IMR-90 (cell line): Measurements from ENCODE around the gene FGGY. TPM values are rescaled to one million over a fixed set of nuclear protein-coding genes. Genes with fewer than 3 reads are reported as not detected.

Experiments
- ATAC-seq: fragments of 200-7000 bp; cut with Tn5 transposase; 2 replicates; pipeline ENCODE4 v1.9.1; 2020; ENCODE audit warnings: low read depth, mild to moderate bottlenecking, moderate library complexity
- BruUV-seq: library from RNA; stranded (reverse); fragments of 400-500 nt; replicated peaks from 2 replicates; lab custom pipeline; 2021; lab: Mats Ljungman, UMichigan
- CTCF ChIA-PET: fragments of 300-600 bp; formaldehyde crosslinking; extraction: SDS; loops from one replicate; lab custom pipeline; 2021; ENCODE audit warnings: antibody characterized with exemption; lab: Yijun Ruan, JAX
- POLR2A ChIA-PET: fragments of 300-600 bp; sonication (Branson Sonifier 250); formaldehyde crosslinking; loops from one replicate; lab custom pipeline; 2022; ENCODE audit warnings: antibody characterized with exemption; ENCODE audit not compliant: unreplicated experiment; lab: Charles Lee
- DNase-seq: peaks from one replicate; pipeline ENCODE4 v3.0.0; 2013
- H2AFZ ChIP-seq: replicated peaks from 2 replicates; pipeline ENCODE3; 2013; ENCODE audit warnings: low read length, mild to moderate bottlenecking; ENCODE audit not compliant: poor library complexity
- H2AK5ac ChIP-seq: 2 replicates; pipeline ENCODE4 v1.6.1; 2013; ENCODE audit warnings: low read depth, low read length, inconsistent platforms
- H2AK9ac ChIP-seq: replicated peaks from 2 replicates; pipeline ENCODE3; 2013; ENCODE audit warnings: mild to moderate bottlenecking, low read depth, low read length, moderate library complexity; ENCODE audit not compliant: poor library complexity
- H2BK120ac ChIP-seq: 2 replicates; pipeline ENCODE4 v1.6.1; 2013; ENCODE audit warnings: low read depth, low read length, inconsistent platforms
- H2BK15ac ChIP-seq: 3 replicates; pipeline ENCODE4 v1.6.1; 2013; ENCODE audit warnings: low read depth, low read length, inconsistent platforms
- H2BK20ac ChIP-seq: 2 replicates; pipeline ENCODE4 v1.6.1; 2013; ENCODE audit warnings: low read depth, mild to moderate bottlenecking, inconsistent platforms, low read length, moderate library complexity
- H2BK5ac ChIP-seq: 2 replicates; pipeline ENCODE4 v1.6.1; 2013; ENCODE audit warnings: mild to moderate bottlenecking, low read depth, low read length, inconsistent platforms; ENCODE audit not compliant: poor library complexity, severe bottlenecking
- H3K14ac ChIP-seq: replicated peaks from 2 replicates; pipeline ENCODE4 v1.6.1; 2013; ENCODE audit warnings: low read depth, low read length, inconsistent platforms
- H3K18ac ChIP-seq: 2 replicates; pipeline ENCODE4 v1.6.1; 2013; ENCODE audit warnings: low read depth, low read length, control low read depth
- H3K23ac ChIP-seq: 2 replicates; pipeline ENCODE4 v1.6.1; 2013; ENCODE audit warnings: low read depth, low read length, inconsistent platforms
- H3K27ac ChIP-seq: 2 replicates; pipeline ENCODE4 v1.5.1; 2013; ENCODE audit warnings: mild to moderate bottlenecking, control low read depth, low read length; ENCODE audit not compliant: insufficient read depth
- H3K27me3 ChIP-seq: 2 replicates; pipeline ENCODE4 v1.6.1; 2013; ENCODE audit warnings: low read length; ENCODE audit not compliant: control insufficient read depth, insufficient read depth
- H3K36me3 ChIP-seq: 2 replicates; pipeline ENCODE4 v1.6.1; 2013; ENCODE audit warnings: low read length, mixed read lengths; ENCODE audit not compliant: control insufficient read depth, insufficient read depth
- H3K4ac ChIP-seq: 2 replicates; pipeline ENCODE4 v1.6.1; 2013; ENCODE audit warnings: low read depth, low read length, inconsistent platforms
- H3K4me1 ChIP-seq: 2 replicates; pipeline ENCODE4 v1.6.1; 2013; ENCODE audit warnings: low read length, mixed read lengths; ENCODE audit not compliant: control insufficient read depth, insufficient read depth
- H3K4me2 ChIP-seq: 2 replicates; pipeline ENCODE4 v1.6.1; 2013; ENCODE audit warnings: low read depth, mild to moderate bottlenecking, control low read depth, low read length, moderate library complexity
- H3K4me3 ChIP-seq: 2 replicates; pipeline ENCODE4 v1.5.1; 2013; ENCODE audit warnings: low read depth, mild to moderate bottlenecking, control low read depth, low read length, moderate library complexity; ENCODE audit not compliant: insufficient read depth
- H3K56ac ChIP-seq: 2 replicates; pipeline ENCODE4 v1.6.1; 2013; ENCODE audit warnings: low read length, inconsistent platforms; ENCODE audit not compliant: insufficient read depth; ENCODE audit errors: extremely low read depth
- H3K79me1 ChIP-seq, 2 experiments: 2 replicates each; pipeline ENCODE4 v1.6.1; 2013; ENCODE audit warnings: low read length in 2 of 2, inconsistent platforms in 1 of 2, low read depth in 1 of 2
- H3K9ac ChIP-seq: 2 replicates; pipeline ENCODE4 v1.6.1; 2013; ENCODE audit warnings: low read depth, low read length, control low read depth
- H3K9me1 ChIP-seq: 2 replicates; pipeline ENCODE4 v1.6.1; 2013; ENCODE audit warnings: low read length, inconsistent platforms; ENCODE audit not compliant: insufficient read depth
- H3K9me3 ChIP-seq: 2 replicates; pipeline ENCODE4 v1.6.1; 2013; ENCODE audit warnings: low read length; ENCODE audit not compliant: control insufficient read depth, insufficient read depth
- H4K20me1 ChIP-seq: 2 replicates; pipeline ENCODE4 v1.6.1; 2013; ENCODE audit warnings: low read length, inconsistent platforms; ENCODE audit not compliant: insufficient read depth
- H4K5ac ChIP-seq: 2 replicates; pipeline ENCODE4 v1.6.1; 2013; ENCODE audit warnings: mild to moderate bottlenecking, low read depth, low read length, control low read depth
- H4K8ac ChIP-seq, 2 experiments: 2 replicates each; pipeline ENCODE4 v1.6.1; 2013; ENCODE audit warnings: low read depth in 2 of 2, low read length in 2 of 2, control low read depth in 1 of 2, inconsistent platforms in 1 of 2
- H4K91ac ChIP-seq: 2 replicates; pipeline ENCODE4 v1.6.1; 2013; ENCODE audit warnings: low read depth, low read length, inconsistent platforms; ENCODE audit not compliant: insufficient read depth
- BHLHE40 ChIP-seq: fragments of 150-350 bp; IDR thresholded peaks from 2 replicates; pipeline ENCODE4 v1.6.1; 2016; ENCODE audit warnings: mild to moderate bottlenecking, low read depth, low read length
- CEBPB ChIP-seq: IDR thresholded peaks from 2 replicates; pipeline ENCODE4 v1.6.1; 2012; ENCODE audit warnings: low read depth, low read length, improper control_type of control experiment
- CHD1 ChIP-seq: IDR thresholded peaks from 2 replicates; pipeline ENCODE4 v1.6.1; 2012; ENCODE audit warnings: low read depth, low read length, improper control_type of control experiment
- MAZ ChIP-seq: IDR thresholded peaks from 2 replicates; pipeline ENCODE4 v1.6.1; 2012; ENCODE audit warnings: low read depth, mild to moderate bottlenecking, low read length, improper control_type of control experiment, moderate library complexity, borderline replicate concordance
- RFX5 ChIP-seq: IDR thresholded peaks from 2 replicates; pipeline ENCODE4 v1.8.0; 2012; ENCODE audit warnings: low read depth, mild to moderate bottlenecking, low read length, moderate library complexity
- WGBS, 2 experiments: methylation state at CpG; one replicate each; pipeline versions ENCODE4 v1.1.5 to v1.1.7; 2013; ENCODE audit warnings: missing lambda C conversion rate in 2 of 2; ENCODE audit not compliant: insufficient read length in 1 of 2; ENCODE audit errors: extremely low coverage in 2 of 2; 5-methylcytosine and 5-hydroxymethylcytosine counted together
- dilution Hi-C: fragments of 300-500 bp; cut with HindIII; formaldehyde crosslinking; loops from one replicate; pipeline ENCODE4 v1.14.3; 2018; ENCODE audit warnings: low sequenced_read_pairs; ENCODE audit not compliant: unreplicated experiment
- in situ Hi-C: fragments of 300-500 bp; cut with MboI; formaldehyde crosslinking; loops from 3 replicates; pipeline ENCODE4 v1.14.3; 2019; ENCODE audit warnings: low sequenced_read_pairs, inconsistent platforms, mixed read lengths
- intact Hi-C: fragments of 100-400 bp; cut with micrococcal nuclease; formaldehyde crosslinking; loops from 2 replicates; pipeline ENCODE4 v1.10.0; 2022
- polyA plus RNA-seq, 3 experiments: library from polyadenylated mRNA; depleted of rRNA; stranded (reverse); fragments of >200 nt; gene quantifications; 2 replicates each; pipeline ENCODE4 v1.2.3, GENCODE V29; 2012; ENCODE audit warnings: low replicate concordance in 1 of 3
- total RNA-seq: library from RNA; depleted of rRNA; stranded (reverse); fragments of >200 nt; gene quantifications from 2 replicates; pipeline ENCODE4 v1.2.3, GENCODE V29; 2012
- TF ChIP-seq, protein P1 (sequence below): fragments of 150-350 bp; IDR thresholded peaks from 2 replicates; pipeline ENCODE4 v1.6.1; 2016; ENCODE audit warnings: low read depth, mild to moderate bottlenecking, low read length, moderate library complexity, borderline replicate concordance

The FGGY gene
- total and polyA plus RNA-seq, 2 of the 4 experiments (the other 2 are of a cell fraction), result 5.6 to 14.0 TPM

- TF ChIP-seq RFX5, result no peak
- TF ChIP-seq CEBPB, result peak; percentile 89
- TF ChIP-seq CHD1, result peak; percentile 77; the same call in 1 of the 2 replicates
Observed at GRCh38 chr1:59759156-59759925, 462.4 kb downstream of the FGGY start (continued).

GRCh38 chr1:59761443-59761842, 464.5 kb downstream of the FGGY start:
- no peak overlapping the region for H2BK20ac ChIP-seq

More at GRCh38 chr1:59761443-59761842, 464.5 kb downstream of the FGGY start:
- Histone ChIP-seq H3K27ac (no peak overlapping the region), H2BK15ac (0 out of 3 replicates have a peak overlapping the region, but pooled peaks have one; percentile 29), H3K9me1 (no peaks in the 10 kb centered on the region), H3K79me1 (no peaks in the 10 kb centered on the region), H3K23ac (peak overlapping the region; percentile 55; the same call in 1 of the 2 replicates), H3K56ac (no peak overlapping the region), H3K36me3 (no peaks in the 10 kb centered on the region), H3K4ac (no peak overlapping the region), H3K18ac (no peak overlapping the region; the same call in 1 of the 2 replicates), H3K9ac (no peak overlapping the region), H2BK5ac (no peak overlapping the region), H4K5ac (no peak overlapping the region), H2AK5ac (0 out of 2 replicates have a peak overlapping the region, but pooled peaks have one; percentile 12), H3K4me3 (no peak overlapping the region), H4K8ac (no peak overlapping the region), H4K20me1 (no peaks in the 10 kb centered on the region), H2BK120ac (no peak overlapping the region), H3K4me2 (no peak overlapping the region), H3K4me1 (peaks cover 4% of the 10 kb centered on the region; the same call in 1 of the 2 replicates), H2AFZ (no peak overlapping the region), H2AK9ac (no peak overlapping the region), H3K27me3 (no peaks in the 10 kb centered on the region), H3K9me3 (no peaks in the 10 kb centered on the region), H3K14ac (no peak overlapping the region), H4K91ac (0 out of 2 replicates have a peak overlapping the region, but pooled peaks have one; percentile 15)
- DNase-seq, result peak; percentile 30
- BruUV-seq, result no TSS peak
- CTCF ChIA-PET, result interaction anchor here (0.5 to 3.3 kb wide), 3 partner anchors 22 to 1218 kb away, joined by 4 to 16 read pairs (median 5); no protein-coding TSS in a partner anchor
- intact Hi-C loops (loop anchor here (10.0 kb wide), 1 partner anchor 1247 kb away; no protein-coding TSS in a partner anchor), dilution Hi-C loops (loop anchor here (25.0 kb wide), 1 partner anchor 1024 kb away; no protein-coding TSS in a partner anchor), in situ Hi-C loops (loop anchor here (25.0 kb wide), 1 partner anchor 1249 kb away; no protein-coding TSS in a partner anchor)
- no CpG with 5 or more reads among the region's 3 CpGs for WGBS, 2 experiments
- TF ChIP-seq BHLHE40, result no peak
- no peak for TF ChIP-seq MAZ
- TF ChIP-seq, protein P1, sequence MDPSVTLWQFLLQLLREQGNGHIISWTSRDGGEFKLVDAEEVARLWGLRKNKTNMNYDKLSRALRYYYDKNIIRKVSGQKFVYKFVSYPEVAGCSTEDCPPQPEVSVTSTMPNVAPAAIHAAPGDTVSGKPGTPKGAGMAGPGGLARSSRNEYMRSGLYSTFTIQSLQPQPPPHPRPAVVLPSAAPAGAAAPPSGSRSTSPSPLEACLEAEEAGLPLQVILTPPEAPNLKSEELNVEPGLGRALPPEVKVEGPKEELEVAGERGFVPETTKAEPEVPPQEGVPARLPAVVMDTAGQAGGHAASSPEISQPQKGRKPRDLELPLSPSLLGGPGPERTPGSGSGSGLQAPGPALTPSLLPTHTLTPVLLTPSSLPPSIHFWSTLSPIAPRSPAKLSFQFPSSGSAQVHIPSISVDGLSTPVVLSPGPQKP, result no peak
- ATAC-seq, result no peak
- POLR2A ChIA-PET, result no interaction called here
